T-cell (primary cell): Measurements from ENCODE around the gene NELFB. TPM values are rescaled to one million over a fixed set of nuclear protein-coding genes. Genes with fewer than 3 reads are reported as not detected.

Source experiments
- ATAC-seq, 4 experiments: fragments of 200-7000 bp in 3 of 4; fragments of 150-1000 bp in 1 of 4; cut with Tn5 transposase; replicated peaks in 1 of 4; 1 replicate in 3 of 4; 2 replicates in 1 of 4; pipeline ENCODE4 v1.10.0; 2021; ENCODE audit warnings: moderate library complexity in 3 of 4, mild to moderate bottlenecking in 2 of 4, moderate number of reproducible peaks in 1 of 4
- CTCF ChIA-PET, 2 donors: fragments of 300-600 bp; sonication (Branson Sonifier 250); formaldehyde crosslinking; loops; one replicate each; lab custom pipeline; 2022; ENCODE audit warnings: antibody characterized with exemption in 2 of 2; lab: Charles Lee
- POLR2A ChIA-PET, 2 donors: fragments of 300-600 bp; sonication (Branson Sonifier 250); formaldehyde crosslinking; loops; one replicate each; lab custom pipeline; 2022; ENCODE audit warnings: antibody characterized with exemption in 2 of 2; lab: Charles Lee
- DNase-seq, 35 experiments: peaks; one replicate each; pipeline versions ENCODE4 v3.0.0 to v3.0.0-alpha.2; 2013 to 2023
- H3K27ac ChIP-seq: one replicate; pipeline ENCODE4 v1.5.1; 2013; ENCODE audit warnings: low read length
- H3K27me3 ChIP-seq, 2 experiments: replicated peaks in 1 of 2; 1 replicate in 1 of 2; 2 replicates in 1 of 2; pipeline versions ENCODE4 v1.6.1 to v1.7.0; 2013; ENCODE audit warnings: low read length in 1 of 2, mixed read lengths in 1 of 2; ENCODE audit not compliant: control insufficient read depth in 2 of 2, insufficient read depth in 2 of 2; ENCODE audit errors: extremely low read depth in 1 of 2
- H3K36me3 ChIP-seq, 2 donors: 1 replicate in 1 of 2; 2 replicates in 1 of 2; pipeline versions ENCODE4 v1.6.1 to v1.7.0; 2013; ENCODE audit warnings: low read length in 1 of 2; ENCODE audit not compliant: control insufficient read depth in 2 of 2, insufficient read depth in 1 of 2; ENCODE audit errors: extremely low read depth in 1 of 2
- H3K4me1 ChIP-seq, 2 experiments: 1 replicate in 1 of 2; 2 replicates in 1 of 2; pipeline versions ENCODE4 v1.6.1 to v1.7.0; 2013; ENCODE audit warnings: low read length in 2 of 2, mixed read lengths in 1 of 2; ENCODE audit not compliant: insufficient read depth in 2 of 2, control insufficient read depth in 1 of 2; ENCODE audit errors: extremely low read depth in 1 of 2
- H3K4me3 ChIP-seq, 2 donors: 1 replicate in 1 of 2; 2 replicates in 1 of 2; pipeline versions ENCODE4 v1.5.1 to v1.7.0; 2013; ENCODE audit warnings: mild to moderate bottlenecking in 2 of 2, low read length in 1 of 2, moderate library complexity in 1 of 2; ENCODE audit not compliant: control insufficient read depth in 1 of 2; ENCODE audit errors: extremely low read depth in 1 of 2
- H3K9me3 ChIP-seq: 2 replicates; pipeline ENCODE4 v1.7.0; 2013
- H3K27ac Mint-ChIP-seq, 2 donors: one replicate each; pipeline ENCODE4 v1.8.0; 2020 to 2021; ENCODE audit warnings: mild to moderate bottlenecking in 2 of 2, mixed read lengths in 2 of 2
- H3K27me3 Mint-ChIP-seq, 2 donors: one replicate each; pipeline ENCODE4 v1.8.0; 2021 to 2022; ENCODE audit warnings: mixed read lengths in 2 of 2
- H3K36me3 Mint-ChIP-seq: one replicate; pipeline ENCODE4 v1.8.0; 2021; ENCODE audit warnings: mixed read lengths
- H3K4me1 Mint-ChIP-seq, 3 donors: one replicate each; pipeline ENCODE4 v1.8.0; 2020 to 2022; ENCODE audit warnings: mixed read lengths in 3 of 3, mild to moderate bottlenecking in 1 of 3
- H3K4me3 Mint-ChIP-seq, 3 donors: one replicate each; pipeline ENCODE4 v1.8.0; 2020 to 2022; ENCODE audit warnings: mild to moderate bottlenecking in 3 of 3, mixed read lengths in 3 of 3, moderate library complexity in 3 of 3
- H3K9me3 Mint-ChIP-seq, 3 donors: one replicate each; pipeline ENCODE4 v1.8.0; 2020 to 2022; ENCODE audit warnings: mixed read lengths in 3 of 3
- WGBS: methylation state at CpG from one replicate; pipeline ENCODE4 v1.1.5; 2013; ENCODE audit warnings: missing lambda C conversion rate; ENCODE audit not compliant: insufficient coverage; 5-methylcytosine and 5-hydroxymethylcytosine counted together
- total RNA-seq, 35 experiments: library from RNA in 6 of 35; stranded (reverse) in 6 of 35; fragments of 120-200 nt in 1 of 35; gene quantifications; one replicate each; pipeline versions ENCODE4 v1.2.1 to v1.2.4 and lab custom pipeline; 2013 to 2026

The NELFB gene
- total RNA-seq, 5 donors from 2014 or later (not counting 1 experiment from before 2014, with no cell fraction given): 36.1 to 62.2 (median 58.8) TPM

DNA sequence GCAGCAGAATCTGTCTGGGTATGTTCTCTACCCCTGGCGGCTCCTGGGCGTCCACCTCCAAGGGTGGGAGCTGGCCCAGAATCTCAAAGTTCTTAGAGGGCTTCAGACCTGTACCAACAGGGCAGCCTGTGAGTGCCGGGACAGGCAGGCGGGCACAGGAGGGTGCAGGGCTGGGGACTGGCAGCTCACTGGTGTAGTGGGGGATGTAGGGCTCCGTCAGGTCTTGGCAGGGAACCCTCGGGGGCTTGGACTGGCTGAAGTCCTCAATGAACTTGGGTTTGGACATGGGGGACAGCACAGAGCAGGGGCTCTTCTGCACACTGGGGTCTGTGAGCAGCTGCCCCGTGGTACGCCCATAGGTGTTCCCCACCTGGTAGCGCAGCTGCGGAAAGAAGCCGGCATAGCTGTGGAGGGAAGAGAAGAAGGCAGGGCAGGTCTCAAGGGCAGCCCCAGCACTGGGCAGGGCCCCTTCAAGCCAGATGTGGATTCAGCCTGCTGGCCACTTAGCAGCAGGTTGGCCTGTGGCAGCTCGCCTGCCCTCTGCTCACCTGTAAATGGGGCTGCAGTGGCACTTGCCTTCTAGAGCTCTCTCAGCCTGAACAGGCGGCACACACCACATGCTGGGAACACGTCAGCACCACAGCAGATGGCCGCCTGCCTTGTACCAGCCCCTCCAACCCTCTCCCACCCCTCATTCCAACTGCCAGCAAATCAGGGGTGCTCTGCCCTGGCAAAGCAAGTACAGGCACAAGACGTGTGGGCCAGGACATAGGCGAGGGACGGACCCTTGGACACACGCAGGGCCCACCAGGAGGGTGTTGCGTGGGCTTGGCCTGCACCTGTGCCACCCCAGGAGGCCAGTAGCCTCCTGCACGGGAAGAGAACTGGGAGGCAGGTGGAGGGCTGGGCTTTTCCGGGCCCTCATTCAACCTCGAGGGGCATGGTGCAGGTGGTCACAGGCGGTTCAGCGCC lies 9.4 kb upstream of the NELFB start:
- no peak for ATAC-seq
- H3K27me3 Mint-ChIP-seq: no peaks in the 10 kb centered on the region
- H3K36me3 Mint-ChIP-seq: peaks cover 14% of the 10 kb centered on the region
- H3K4me1 ChIP-seq: peaks cover 2 to 27% of the 10 kb centered on the region in 2 experiments
- no peaks in the 10 kb centered on the region for H3K27me3 ChIP-seq
- DNase-seq: no peak
- H3K9me3 Mint-ChIP-seq: no peaks in the 10 kb centered on the region
- no peak overlapping the region for H3K27ac Mint-ChIP-seq
- H3K4me3 Mint-ChIP-seq: no peak overlapping the region
- 91% methylated on average over 22 of the region's 25 CpGs for WGBS
- no peaks in the 10 kb centered on the region for H3K9me3 ChIP-seq
- ChIA-PET POLR2A (no interaction called here), CTCF (no interaction called here)
- no peak overlapping the region for H3K4me3 ChIP-seq
- peaks cover 0 to 19% of the 10 kb centered on the region in 2 donors for H3K36me3 ChIP-seq
- no peak overlapping the region for H3K27ac ChIP-seq
- peaks cover 16 to 23% (median 19%) of the 10 kb centered on the region in 3 donors for H3K4me1 Mint-ChIP-seq

DNA sequence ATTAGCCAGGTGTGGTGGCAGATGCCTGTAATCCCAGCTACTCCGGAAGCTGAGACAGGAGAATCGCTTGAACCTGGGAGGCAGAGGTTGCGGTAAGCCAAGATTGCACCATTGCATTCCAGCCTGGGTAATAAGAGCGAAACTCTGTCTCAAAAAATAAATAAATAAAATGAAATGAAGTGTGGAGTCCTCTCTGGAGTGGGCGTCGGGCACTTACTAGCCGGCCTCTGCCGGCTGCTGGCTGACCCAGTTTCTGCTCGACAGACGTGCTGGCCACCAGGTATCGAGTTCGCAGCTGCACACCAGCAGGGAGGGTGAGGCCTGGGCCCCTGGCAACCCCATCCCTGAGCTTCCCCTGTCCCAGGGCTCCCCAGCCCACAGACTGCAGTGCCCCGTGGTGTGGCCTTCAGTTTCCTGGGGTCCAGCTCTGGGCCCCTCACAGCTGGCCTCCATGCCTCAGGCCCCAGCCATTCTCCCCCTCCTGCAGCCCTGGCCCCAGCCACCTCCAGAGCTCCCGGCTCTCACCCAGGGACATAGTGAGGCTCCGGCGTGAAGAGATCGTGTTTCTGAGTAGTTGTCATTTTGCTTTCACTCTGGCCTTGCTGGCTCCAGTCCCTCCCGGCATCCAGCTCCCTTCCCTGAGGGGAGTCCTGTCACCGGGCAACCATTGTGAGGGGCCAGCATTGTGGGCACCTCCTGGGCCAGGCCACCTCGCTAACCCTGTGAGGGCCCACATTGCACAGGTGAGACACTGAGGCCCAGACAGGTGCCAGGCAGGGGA lies 7.8 kb upstream of the NELFB start:
- no peaks in the 10 kb centered on the region for H3K27me3 Mint-ChIP-seq
- H3K27ac Mint-ChIP-seq: no peak overlapping the region
- Histone ChIP-seq H3K4me3 (no peak overlapping the region), H3K9me3 (no peaks in the 10 kb centered on the region), H3K4me1 (peaks cover 0 to 19% of the 10 kb centered on the region in 2 experiments), H3K36me3 (peaks cover 0 to 13% of the 10 kb centered on the region in 2 donors), H3K27me3 (no peaks in the 10 kb centered on the region), H3K27ac (no peak overlapping the region)
- ChIA-PET CTCF (interaction anchor here in 1 of 2 donors (1.0 kb wide), 1 partner anchor 11 kb away, joined by 4 read pairs; no protein-coding TSS in a partner anchor), POLR2A (no interaction called here)
- H3K36me3 Mint-ChIP-seq: peaks cover 10% of the 10 kb centered on the region
- no peak for DNase-seq
- H3K4me3 Mint-ChIP-seq: no peak overlapping the region
- H3K4me1 Mint-ChIP-seq: peaks cover 11 to 16% (median 11%) of the 10 kb centered on the region in 3 donors
- ATAC-seq: no peak
- H3K9me3 Mint-ChIP-seq: no peaks in the 10 kb centered on the region
- WGBS: 83% methylated on average over 18 of the region's 20 CpGs

DNA sequence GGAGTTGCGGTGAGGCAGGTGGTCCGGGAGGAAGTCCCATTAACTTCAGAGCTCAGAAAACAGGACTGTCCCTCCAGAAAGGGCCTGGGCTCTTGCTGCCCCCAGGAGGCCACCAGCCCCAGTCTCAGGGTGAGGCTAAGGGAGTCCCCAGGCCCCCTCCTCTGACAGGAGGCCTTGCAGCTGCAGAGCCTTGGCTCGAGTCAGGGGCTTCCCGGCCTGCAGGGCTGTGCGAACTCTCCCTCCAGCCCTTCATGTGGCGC lies 7.3 kb upstream of the NELFB start:
- WGBS: no CpG with 5 or more reads among the region's 6 CpGs
- no peaks in the 10 kb centered on the region for H3K27me3 Mint-ChIP-seq
- no peaks in the 10 kb centered on the region for H3K9me3 Mint-ChIP-seq
- no peak for ATAC-seq
- POLR2A ChIA-PET: no interaction called here
- H3K4me3 Mint-ChIP-seq: no peak overlapping the region
- peaks cover 5% of the 10 kb centered on the region for H3K36me3 Mint-ChIP-seq
- H3K27ac ChIP-seq: no peak overlapping the region
- H3K9me3 ChIP-seq: no peaks in the 10 kb centered on the region
- H3K27ac Mint-ChIP-seq: no peak overlapping the region
- H3K4me1 Mint-ChIP-seq: peaks cover 5 to 11% (median 5%) of the 10 kb centered on the region in 3 donors
- H3K4me3 ChIP-seq: no peak overlapping the region
- H3K4me1 ChIP-seq: peaks cover 0 to 13% of the 10 kb centered on the region in 2 experiments
- H3K36me3 ChIP-seq: peaks cover 0 to 7% of the 10 kb centered on the region in 2 donors
- no peaks in the 10 kb centered on the region for H3K27me3 ChIP-seq
- DNase-seq: no peak
- CTCF ChIA-PET: no interaction called here

DNA sequence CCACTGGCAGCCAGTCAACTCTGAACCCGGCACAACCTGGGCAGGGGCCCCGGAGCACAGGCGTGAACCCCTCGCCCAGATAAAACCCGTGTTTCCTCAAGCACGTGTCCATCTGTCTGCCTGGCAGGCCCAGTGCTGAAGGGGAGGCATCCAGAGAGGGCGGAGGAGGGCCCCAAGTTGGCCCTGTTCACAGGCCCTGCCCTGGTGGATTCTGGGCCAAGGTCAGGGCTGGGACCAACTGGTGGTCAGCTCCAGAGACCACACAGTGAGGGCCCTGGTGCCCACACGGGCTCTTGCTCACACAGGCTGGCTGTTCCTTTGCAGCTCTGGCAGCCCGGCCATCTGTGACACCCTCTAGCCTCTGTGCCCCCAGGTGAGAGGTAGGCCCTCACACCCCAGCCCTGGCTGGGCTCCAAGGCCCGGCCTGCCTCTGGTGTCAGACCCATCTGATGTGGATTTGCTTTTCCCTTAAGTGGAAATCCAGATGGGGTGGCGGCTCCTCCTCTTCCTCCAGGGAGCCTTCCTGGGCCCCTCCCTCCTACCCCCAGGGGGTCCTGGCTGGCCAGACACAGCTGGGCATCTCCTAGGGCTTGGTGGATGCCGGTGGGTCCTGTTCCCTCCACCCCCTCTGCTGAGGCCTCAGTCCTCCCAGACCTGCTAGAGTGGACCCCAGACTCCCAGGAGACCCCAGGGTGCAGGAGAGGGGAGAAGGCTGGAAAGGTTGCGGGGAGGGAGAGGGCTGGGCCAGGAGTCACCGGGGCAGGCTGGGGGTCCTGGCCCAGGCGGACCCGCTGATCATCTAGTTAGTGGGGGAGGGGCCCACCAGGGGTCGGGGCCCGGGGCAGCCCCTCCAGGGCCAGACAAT lies 4.6 kb upstream of the NELFB start:
- Mint-ChIP-seq H3K9me3 (no peaks in the 10 kb centered on the region), H3K27me3 (no peaks in the 10 kb centered on the region), H3K27ac (no peak overlapping the region), H3K4me3 (no peak overlapping the region), H3K4me1 (peaks cover 4 to 5% (median 4%) of the 10 kb centered on the region in 3 donors), H3K36me3 (no peaks in the 10 kb centered on the region)
- 85% methylated on average over 13 of the region's 18 CpGs for WGBS
- H3K4me1 ChIP-seq: peaks cover 0 to 13% of the 10 kb centered on the region in 2 experiments
- POLR2A ChIA-PET: no interaction called here
- no peak for ATAC-seq
- H3K27ac ChIP-seq: no peak overlapping the region
- H3K9me3 ChIP-seq: no peaks in the 10 kb centered on the region
- H3K27me3 ChIP-seq: no peaks in the 10 kb centered on the region
- no peaks in the 10 kb centered on the region for H3K36me3 ChIP-seq
- no peak for DNase-seq
- no peak overlapping the region for H3K4me3 ChIP-seq
- CTCF ChIA-PET: no interaction called here

DNA sequence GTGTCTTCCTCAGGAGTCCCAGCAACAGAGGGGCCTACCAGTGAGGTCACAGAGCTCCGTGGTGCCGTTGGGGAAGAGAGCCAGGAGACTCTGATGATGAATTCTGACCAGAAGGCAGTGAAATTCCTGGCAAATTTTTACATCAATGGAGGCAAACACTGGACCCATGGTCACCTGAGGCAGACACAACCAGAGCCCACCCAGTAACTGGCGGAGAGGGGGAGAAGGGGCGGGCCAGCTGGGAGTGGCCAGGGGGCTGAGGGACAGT lies 4.0 kb upstream of the NELFB start, which contains the start of gene STPG3:
Gene STPG3, plus strand, starts transcription at position 93 of the 268 bp plus-strand sequence. Its CDS starts 1 bp downstream, at position 94.
- H3K27me3 Mint-ChIP-seq: no peaks in the 10 kb centered on the region
- Histone ChIP-seq H3K4me1 (peaks cover 2 to 19% of the 10 kb centered on the region in 2 experiments), H3K36me3 (peaks cover 0 to 1% of the 10 kb centered on the region in 2 donors), H3K4me3 (no peak within 1 kb of the TSS), H3K27me3 (no peaks in the 10 kb centered on the region), H3K27ac (no peak within 1 kb of the TSS), H3K9me3 (no peaks in the 10 kb centered on the region)
- peaks cover 5 to 6% (median 5%) of the 10 kb centered on the region in 3 donors for H3K4me1 Mint-ChIP-seq
- no peaks in the 10 kb centered on the region for H3K36me3 Mint-ChIP-seq
- ChIA-PET CTCF (no interaction called here), POLR2A (no interaction called here)
- no peak within 1 kb of the TSS for H3K4me3 Mint-ChIP-seq
- H3K27ac Mint-ChIP-seq: no peak within 1 kb of the TSS
- WGBS: 88% methylated on average over 4 of the region's 4 CpGs
- no peak for ATAC-seq
- no peak for DNase-seq
- no peaks in the 10 kb centered on the region for H3K9me3 Mint-ChIP-seq
